Spleen (tissue), 11 donors: ENCODE measurements around the gene DPH3. TPM values are rescaled to one million over a fixed set of nuclear protein-coding genes. Genes with fewer than 3 reads are reported as not detected.

Experiments used
- DNase-seq: peaks from one replicate; pipeline ENCODE4 v3.0.0-alpha.2; 2020
- H3K27ac ChIP-seq, 8 donors: fragments of 200-600 bp; sonication (generic) in 7 of 8; 1 replicate in 4 of 8; 2 replicates in 4 of 8; pipeline versions ENCODE4 v1.5.0 to v1.8.0; 2016 to 2021; ENCODE audit warnings: inconsistent platforms in 4 of 8, mild to moderate bottlenecking in 4 of 8, moderate library complexity in 1 of 8
- H3K27me3 ChIP-seq, 7 donors: fragments of 200-600 bp; sonication (generic) in 6 of 7; replicated peaks in 1 of 7; 1 replicate in 4 of 7; 2 replicates in 3 of 7; pipeline versions ENCODE4 v1.5.0 to v1.8.0; 2016 to 2021; ENCODE audit warnings: inconsistent platforms in 3 of 7, mild to moderate bottlenecking in 1 of 7
- H3K36me3 ChIP-seq, 6 donors: fragments of 200-600 bp; sonication (generic) in 5 of 6; 1 replicate in 4 of 6; 2 replicates in 2 of 6; pipeline versions ENCODE4 v1.5.0 to v1.8.0; 2016 to 2021; ENCODE audit warnings: inconsistent platforms in 2 of 6
- H3K4me1 ChIP-seq, 6 donors: fragments of 200-600 bp; sonication (generic) in 5 of 6; 1 replicate in 3 of 6; 2 replicates in 3 of 6; pipeline versions ENCODE4 v1.5.0 to v1.8.0; 2016 to 2021; ENCODE audit warnings: inconsistent platforms in 3 of 6
- H3K4me3 ChIP-seq, 8 donors: fragments of 200-600 bp; sonication (generic) in 7 of 8; 1 replicate in 4 of 8; 2 replicates in 4 of 8; pipeline versions ENCODE4 v1.5.0 to v1.8.0; 2016 to 2021; ENCODE audit warnings: inconsistent platforms in 4 of 8, mild to moderate bottlenecking in 4 of 8, moderate library complexity in 2 of 8
- H3K9me3 ChIP-seq, 8 donors: fragments of 200-600 bp; sonication (generic) in 7 of 8; 1 replicate in 4 of 8; 2 replicates in 4 of 8; pipeline versions ENCODE4 v1.5.0 to v1.8.0; 2016 to 2021; ENCODE audit warnings: inconsistent platforms in 4 of 8
- POLR2A ChIP-seq, 3 donors: fragments of 450-650 bp; IDR thresholded peaks; one replicate each; pipeline ENCODE4 v1.5.1; 2017; ENCODE audit warnings: antibody characterized with exemption in 3 of 3, mild to moderate bottlenecking in 1 of 3
- POLR2AphosphoS5 ChIP-seq, 3 donors: sonication (generic); formaldehyde crosslinking; IDR thresholded peaks; one replicate each; pipeline ENCODE4 v1.5.1; 2017; ENCODE audit warnings: antibody characterized with exemption in 3 of 3
- WGBS, 5 donors: extraction: QIAGEN DNeasy Blood & Tissue Kit in 3 of 5; methylation state at CpG; one replicate each; pipeline versions ENCODE4 v1.1.5 to v1.1.7; 2013 to 2018; 5-methylcytosine and 5-hydroxymethylcytosine counted together
- intact Hi-C: fragments of 100-400 bp; cut with DNase I; formaldehyde crosslinking; loops from one replicate; pipeline ENCODE4 v1.15.0; 2023; ENCODE audit warnings: low total_unique reads
- polyA plus RNA-seq, 3 donors: library from polyadenylated mRNA; stranded (reverse); fragments of 200-250 nt; gene quantifications; one replicate each; pipeline ENCODE4 v1.2.1, GENCODE V29; 2013
- total RNA-seq, 7 donors: library from RNA; depleted of rRNA in 3 of 7; stranded (reverse); fragments of >200 nt in 3 of 7; fragmentation: NEBNext Ultra II Directional in 4 of 7; extraction: Animal tissue kit (Norgen Biotek cat#: 25700) in 4 of 7; gene quantifications; one replicate each; pipeline versions ENCODE4 v1.1.0 to v1.2.1, GENCODE V29; 2016 to 2021
- TF ChIP-seq, protein P1 (sequence below), 11 experiments: fragments of 200-600 bp in 7 of 11; fragments of 450-650 bp in 4 of 11; sonication (generic) in 4 of 11; IDR thresholded peaks in 8 of 11; conservative IDR thresholded peaks in 3 of 11; 1 replicate in 7 of 11; 2 replicates in 4 of 11; pipeline versions ENCODE4 v1.4.0 to v1.8.0; 2016 to 2021; ENCODE audit warnings: antibody characterized with exemption in 11 of 11, inconsistent platforms in 4 of 11, mild to moderate bottlenecking in 1 of 11
- donor health status: healthy with polysubstance abuse.
- donor health status: DM: no; HTN: no; CAD: no; lungs with moderate emphysema.
- donor health status: DM: no; HTN: no; CAD: no.
- donor health status: Bipolar disorder and iron deficiency.
- donor health status: healthy.
- donor health status: DM: no; HTN: no; CAD: no.
- donor health status: DM: yes; HTN: yes; CAD: no.

Gene DPH3
- total and polyA plus RNA-seq, 10 donors, result 7.2 to 17.9 (median 14.2) TPM

- no peak for DNase-seq
- intact Hi-C loops, result no loop called here
- peaks cover 0 to 83% (median 10%) of the 10 kb centered on the region in 6 donors for H3K36me3 ChIP-seq
- 89 to 94% (median 93%) methylated on average over 6 of the region's 6 CpGs for WGBS, 5 donors
- H3K4me3 ChIP-seq, result no peak overlapping the region
- peaks cover 0 to 3% (median 0%) of the 10 kb centered on the region in 8 donors for H3K9me3 ChIP-seq
- TF ChIP-seq, protein P1, sequence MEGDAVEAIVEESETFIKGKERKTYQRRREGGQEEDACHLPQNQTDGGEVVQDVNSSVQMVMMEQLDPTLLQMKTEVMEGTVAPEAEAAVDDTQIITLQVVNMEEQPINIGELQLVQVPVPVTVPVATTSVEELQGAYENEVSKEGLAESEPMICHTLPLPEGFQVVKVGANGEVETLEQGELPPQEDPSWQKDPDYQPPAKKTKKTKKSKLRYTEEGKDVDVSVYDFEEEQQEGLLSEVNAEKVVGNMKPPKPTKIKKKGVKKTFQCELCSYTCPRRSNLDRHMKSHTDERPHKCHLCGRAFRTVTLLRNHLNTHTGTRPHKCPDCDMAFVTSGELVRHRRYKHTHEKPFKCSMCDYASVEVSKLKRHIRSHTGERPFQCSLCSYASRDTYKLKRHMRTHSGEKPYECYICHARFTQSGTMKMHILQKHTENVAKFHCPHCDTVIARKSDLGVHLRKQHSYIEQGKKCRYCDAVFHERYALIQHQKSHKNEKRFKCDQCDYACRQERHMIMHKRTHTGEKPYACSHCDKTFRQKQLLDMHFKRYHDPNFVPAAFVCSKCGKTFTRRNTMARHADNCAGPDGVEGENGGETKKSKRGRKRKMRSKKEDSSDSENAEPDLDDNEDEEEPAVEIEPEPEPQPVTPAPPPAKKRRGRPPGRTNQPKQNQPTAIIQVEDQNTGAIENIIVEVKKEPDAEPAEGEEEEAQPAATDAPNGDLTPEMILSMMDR (IDR thresholded peaks at IDR 0.05 in 8 of 11, conservative IDR thresholded peaks at IDR 0.05 in 3 of 11), result no peak
- no peak for TF ChIP-seq POLR2A (IDR thresholded peaks at IDR 0.05)
- no peak for TF ChIP-seq POLR2AphosphoS5 (IDR thresholded peaks at IDR 0.05)
- H3K4me1 ChIP-seq, result peaks cover 27 to 86% (median 50%) of the 10 kb centered on the region in 6 donors
- peak overlapping the region in 3 of 8 donors; percentile 75 to 88 (median 80) for H3K27ac ChIP-seq
- H3K27me3 ChIP-seq, result no peaks in the 10 kb centered on the region
Measured at GRCh38 chr3:16298891-16299290, 34.1 kb upstream of the DPH3 start.

- Histone ChIP-seq H3K9me3 (peaks cover 0 to 9% (median 3%) of the 10 kb centered on the region in 8 donors), H3K4me3 (no peak overlapping the region), H3K4me1 (peaks cover 25 to 80% (median 45%) of the 10 kb centered on the region in 6 donors), H3K27ac (peak overlapping the region in 2 of 8 donors; percentile 80 to 88), H3K36me3 (peaks cover 0 to 77% (median 9%) of the 10 kb centered on the region in 6 donors), H3K27me3 (no peaks in the 10 kb centered on the region)
- intact Hi-C loops, result no loop called here
- DNase-seq, result no peak
- TF ChIP-seq POLR2AphosphoS5 (IDR thresholded peaks at IDR 0.05) (peak in 1 of 3 donors; percentile 23), POLR2A (IDR thresholded peaks at IDR 0.05) (no peak)
- TF ChIP-seq, protein P1 (IDR thresholded peaks at IDR 0.05 in 8 of 11, conservative IDR thresholded peaks at IDR 0.05 in 3 of 11), result no peak
- 82 to 93% (median 86%) methylated on average over 9 of the region's 9 CpGs for WGBS, 5 donors
Measured at GRCh38 chr3:16297997-16298885, 33.5 kb upstream of the DPH3 start.

- no peak for DNase-seq
- intact Hi-C loops, result no loop called here
- Histone ChIP-seq H3K4me1 (peaks cover 13 to 76% (median 34%) of the 10 kb centered on the region in 6 donors), H3K9me3 (peaks cover 0 to 13% (median 3%) of the 10 kb centered on the region in 8 donors), H3K36me3 (peaks cover 0 to 55% (median 5%) of the 10 kb centered on the region in 6 donors), H3K27ac (peak overlapping the region in 1 of 8 donors; percentile 47), H3K4me3 (no peak overlapping the region), H3K27me3 (no peaks in the 10 kb centered on the region)
- WGBS, 5 donors, result 70 to 84% (median 77%) methylated on average over 3 of the region's 3 CpGs
- no peak for TF ChIP-seq POLR2A (IDR thresholded peaks at IDR 0.05)
- TF ChIP-seq, protein P1 (IDR thresholded peaks at IDR 0.05 in 8 of 11, conservative IDR thresholded peaks at IDR 0.05 in 3 of 11), result no peak
- no peak for TF ChIP-seq POLR2AphosphoS5 (IDR thresholded peaks at IDR 0.05)
Measured at GRCh38 chr3:16295298-16295890, 30.7 kb upstream of the DPH3 start.

DNA sequence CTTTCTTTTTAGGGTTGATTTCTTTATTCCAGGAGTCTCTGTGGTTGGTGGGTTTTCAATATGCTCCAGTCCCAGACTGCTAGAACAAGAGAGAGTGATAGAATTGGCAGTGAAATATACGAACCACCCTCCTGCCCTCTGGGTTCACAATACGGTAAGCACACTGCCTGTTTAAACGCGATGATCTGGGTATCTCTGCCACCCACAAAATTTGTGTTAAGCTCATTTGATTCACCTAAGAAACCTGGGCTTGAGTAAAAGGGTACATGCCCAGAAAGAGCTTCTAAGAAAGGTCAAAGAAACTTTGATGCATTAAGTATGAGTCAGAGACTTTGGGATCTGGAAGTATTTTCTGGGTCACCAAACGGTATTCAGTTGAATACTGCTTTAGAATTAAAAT, 30.1 kb upstream of the DPH3 start:
- peak overlapping the region in 1 of 8 donors; percentile 47 for H3K27ac ChIP-seq
- WGBS, 5 donors, result 75 to 91% (median 86%) methylated on average over 5 of the region's 5 CpGs
- intact Hi-C loops, result no loop called here

More for the DNA sequence above, 30.1 kb upstream of the DPH3 start:
- Histone ChIP-seq H3K4me1 (peaks cover 19 to 76% (median 34%) of the 10 kb centered on the region in 6 donors), H3K27me3 (no peaks in the 10 kb centered on the region), H3K9me3 (peaks cover 0 to 13% (median 3%) of the 10 kb centered on the region in 8 donors), H3K4me3 (no peak overlapping the region), H3K36me3 (peaks cover 0 to 56% (median 5%) of the 10 kb centered on the region in 6 donors)
- TF ChIP-seq POLR2A (IDR thresholded peaks at IDR 0.05), result no peak
- TF ChIP-seq POLR2AphosphoS5 (IDR thresholded peaks at IDR 0.05), result no peak
- TF ChIP-seq, protein P1 (IDR thresholded peaks at IDR 0.05 in 8 of 11, conservative IDR thresholded peaks at IDR 0.05 in 3 of 11), result no peak
- no peak for DNase-seq
